Erythroblast (primary cell): ENCODE results near the gene MTX3.

Experiments used
- DNase-seq, 2 experiments: peaks; one replicate each; lab custom pipeline; 2025; lab: John Stamatoyannopoulos, UW
- GATA1 ChIP-seq: IDR thresholded peaks from 2 replicates; pipeline ENCODE4 v1.6.1; 2011; ENCODE audit warnings: low read depth, mild to moderate bottlenecking, control low read depth, low read length, moderate library complexity
- POLR2A ChIP-seq: IDR thresholded peaks from 2 replicates; pipeline ENCODE4 v1.6.1; 2011; ENCODE audit warnings: mild to moderate bottlenecking, low read length

The MTX3 gene

DNA sequence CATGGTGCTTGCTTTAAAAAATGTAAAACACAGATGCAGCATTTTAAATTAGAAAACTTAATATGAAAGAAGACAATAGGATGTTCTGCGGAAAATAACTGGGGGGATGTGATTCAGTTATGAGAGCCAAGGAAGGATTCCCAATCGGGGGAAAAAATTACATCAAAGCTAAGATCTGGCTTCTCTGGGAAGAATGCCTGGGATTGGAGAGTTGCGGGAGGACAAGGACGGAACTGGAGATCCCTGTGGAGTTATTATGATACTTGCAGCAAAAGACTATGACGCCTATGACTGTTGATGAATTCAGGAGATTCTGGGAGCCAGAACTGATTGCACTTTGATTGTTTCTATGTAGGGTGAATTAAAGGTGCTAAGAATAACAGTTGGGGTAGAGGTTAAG, 24.6 kb downstream of the MTX3 start:
- no peak for DNase-seq
- TF ChIP-seq POLR2A (no peak), GATA1 (no peak)

- no peak for TF ChIP-seq GATA1
- no peak for TF ChIP-seq POLR2A
- DNase-seq: no peak
Observed at GRCh38 chr5:79964136-79964535, 26.9 kb downstream of the MTX3 start.

DNA sequence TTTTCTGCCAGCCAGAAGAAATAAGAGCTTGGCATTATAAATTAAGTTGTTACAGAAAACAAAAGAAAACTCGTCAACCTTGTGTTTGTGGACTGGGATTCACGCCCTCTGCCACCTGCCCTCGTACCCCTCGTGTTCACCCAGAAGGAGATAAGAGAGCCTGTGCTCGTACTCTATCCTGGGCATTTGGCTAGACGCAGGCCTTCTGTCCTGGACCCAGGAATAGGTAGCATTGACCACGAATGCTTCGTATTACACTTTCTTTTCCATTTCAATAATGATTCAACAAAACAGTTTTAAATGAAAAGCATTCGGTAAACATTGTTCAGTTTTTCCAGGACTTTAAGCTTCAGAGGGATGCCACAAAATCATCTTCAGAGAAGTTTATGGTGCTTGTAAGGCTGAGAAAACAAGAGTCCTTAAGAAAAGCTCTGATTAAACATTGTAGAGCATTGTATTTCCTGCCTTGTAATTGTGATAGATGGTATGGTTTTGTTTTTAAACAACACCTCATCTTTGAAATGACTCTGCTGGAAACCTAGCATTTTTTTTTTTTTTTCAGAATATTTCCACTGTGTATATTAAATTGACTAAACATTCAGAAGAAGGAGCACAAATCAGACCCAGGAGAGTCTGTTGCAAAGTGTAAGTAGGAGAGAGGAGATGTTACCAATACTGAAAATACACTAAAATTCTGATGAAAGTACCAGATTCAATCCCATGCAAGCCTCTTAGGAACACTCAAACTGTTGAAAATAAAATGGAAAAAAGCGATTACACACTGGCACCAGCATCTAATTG, 27.6 kb downstream of the MTX3 start:
- no peak for DNase-seq

GRCh38 chr5:79962575-79963222, 28.4 kb downstream of the MTX3 start:
- TF ChIP-seq GATA1 (no peak), POLR2A (no peak)
- no peak for DNase-seq

More for the DNA sequence above, 27.6 kb downstream of the MTX3 start:
- TF ChIP-seq POLR2A (no peak), GATA1 (no peak)

DNA sequence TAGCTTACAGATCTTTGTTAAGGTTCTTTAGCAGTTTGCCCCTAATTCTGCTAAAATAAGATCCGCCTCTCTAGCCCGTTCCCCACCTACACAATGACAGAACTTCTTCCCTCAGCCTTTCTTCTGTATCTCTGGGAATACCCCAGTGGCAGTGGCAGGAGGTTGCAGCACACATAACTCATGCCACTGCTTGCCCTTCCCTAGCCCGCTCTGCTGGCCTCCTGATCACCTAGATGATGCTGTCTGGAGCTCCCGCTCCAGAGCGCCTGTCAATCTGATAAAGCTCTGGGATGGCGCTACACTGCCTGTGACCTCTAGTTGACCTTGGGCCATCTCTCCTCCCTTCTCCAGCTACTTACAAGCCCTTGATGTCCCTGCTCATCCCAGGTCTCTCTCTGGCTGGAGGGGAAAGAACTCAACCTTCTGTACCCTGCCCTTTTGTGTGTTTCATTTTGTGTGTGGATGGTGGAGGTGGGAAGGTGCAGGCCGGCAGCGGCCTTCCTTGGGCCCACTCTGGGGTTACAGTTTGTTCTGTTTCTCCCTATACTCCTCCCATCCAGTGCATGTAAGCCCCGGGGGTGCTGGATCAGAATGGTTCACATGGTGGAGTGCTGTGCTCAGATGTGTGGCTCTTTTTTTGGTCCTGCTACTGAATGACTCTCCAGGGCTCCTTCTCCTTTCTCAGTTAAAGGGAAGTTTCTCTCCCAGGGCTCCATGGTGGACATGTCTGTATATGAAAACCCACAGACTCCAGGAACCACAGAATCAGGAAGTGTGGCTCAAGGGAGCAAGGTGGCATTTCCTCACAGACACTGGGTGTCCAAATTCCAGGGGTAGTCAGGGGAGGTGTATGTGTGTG, 29.1 kb downstream of the MTX3 start:
- no peak for DNase-seq
- TF ChIP-seq GATA1 (no peak), POLR2A (no peak)

DNA sequence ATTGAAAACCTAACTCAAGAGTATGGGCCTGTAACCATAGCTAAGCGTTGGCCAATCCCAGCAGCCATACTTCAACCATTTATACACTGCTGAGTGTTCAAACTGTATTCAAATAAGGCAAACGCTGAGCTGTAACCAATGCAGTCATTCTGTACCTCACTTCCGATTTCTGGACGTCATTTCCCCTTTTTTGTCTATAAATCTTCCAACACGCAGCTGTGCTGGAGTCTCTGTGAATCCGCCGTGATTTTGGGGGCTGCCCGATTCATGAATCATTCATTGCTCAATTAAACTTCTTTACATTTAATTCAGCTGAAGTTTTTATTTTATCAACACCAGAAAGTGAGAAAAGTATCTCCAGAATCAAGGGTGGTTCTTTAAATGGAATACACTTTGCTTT, 31.7 kb downstream of the MTX3 start:
- TF ChIP-seq POLR2A (no peak), GATA1 (no peak)
- DNase-seq: no peak

- DNase-seq: no peak
- TF ChIP-seq GATA1: no peak
- TF ChIP-seq POLR2A: no peak
Observed at GRCh38 chr5:79955941-79956670, 35.0 kb downstream of the MTX3 start.

- DNase-seq: no peak
- no peak for TF ChIP-seq GATA1
- no peak for TF ChIP-seq POLR2A
Observed at GRCh38 chr5:79955356-79955895, 35.6 kb downstream of the MTX3 start.

- DNase-seq: no peak
- TF ChIP-seq GATA1: no peak
- no peak for TF ChIP-seq POLR2A
Observed at GRCh38 chr5:79954620-79955019, 36.4 kb downstream of the MTX3 start.

DNA sequence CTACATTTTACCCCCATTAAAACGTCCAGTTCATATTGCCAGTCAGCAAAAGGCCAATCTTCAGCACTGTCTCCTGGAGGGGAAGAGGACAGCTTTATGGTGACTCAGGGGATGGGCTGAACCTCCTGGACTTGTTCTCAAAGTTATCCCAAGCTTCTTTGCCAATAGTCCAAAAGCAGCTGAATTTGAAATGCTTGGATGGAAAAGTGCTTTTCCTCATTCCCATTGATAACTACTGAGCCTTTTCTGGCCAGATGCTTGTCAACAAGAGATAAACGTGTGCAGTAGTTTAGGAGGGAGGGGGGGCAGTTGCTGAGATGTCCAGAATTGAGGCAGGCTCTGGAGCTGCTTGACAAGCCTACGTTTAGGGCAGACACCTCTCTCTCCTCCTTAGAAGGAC, 43.5 kb downstream of the MTX3 start:
- no peak for TF ChIP-seq GATA1
- DNase-seq: no peak

- TF ChIP-seq GATA1 (no peak), POLR2A (no peak)
- DNase-seq: no peak
Observed at GRCh38 chr5:79938468-79938867, 52.6 kb downstream of the MTX3 start.

- TF ChIP-seq POLR2A (no peak), GATA1 (no peak)
- DNase-seq: no peak
Observed at GRCh38 chr5:79936646-79937216, 54.3 kb downstream of the MTX3 start.

DNA sequence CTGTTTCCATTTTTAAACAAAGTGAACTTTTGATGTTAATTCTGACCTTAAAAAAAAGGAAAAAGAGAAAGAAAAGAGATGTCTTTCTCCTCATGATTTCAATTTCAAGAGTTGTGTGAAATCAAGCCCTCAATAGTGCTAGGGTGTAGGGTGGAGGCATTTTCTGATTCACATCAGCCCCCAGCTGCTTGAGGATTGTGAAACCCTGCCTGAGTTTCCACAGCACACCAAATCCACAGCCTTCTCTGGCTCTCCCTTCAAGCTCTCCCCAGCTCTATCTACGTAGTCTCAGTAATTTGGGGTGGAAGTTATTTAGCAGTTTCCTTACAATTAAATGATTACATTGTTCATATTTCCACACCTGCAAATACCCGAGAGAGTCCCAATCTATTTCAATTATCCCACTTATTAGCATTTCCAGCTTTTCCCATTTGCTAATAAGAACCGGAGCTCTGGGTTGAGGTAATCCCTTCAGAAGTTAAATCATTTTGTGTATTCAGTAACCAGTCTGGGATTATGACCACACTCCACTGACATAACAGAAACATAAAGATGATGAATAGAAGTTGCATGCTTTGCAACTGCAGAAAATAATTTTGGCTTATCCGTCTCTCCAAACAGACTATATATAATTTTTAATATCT, 54.9 kb downstream of the MTX3 start:
- no peak for DNase-seq
- TF ChIP-seq GATA1 (no peak), POLR2A (no peak)
